Measurements from ENCODE around the gene NFILZ.

NFILZ gene

DNA sequence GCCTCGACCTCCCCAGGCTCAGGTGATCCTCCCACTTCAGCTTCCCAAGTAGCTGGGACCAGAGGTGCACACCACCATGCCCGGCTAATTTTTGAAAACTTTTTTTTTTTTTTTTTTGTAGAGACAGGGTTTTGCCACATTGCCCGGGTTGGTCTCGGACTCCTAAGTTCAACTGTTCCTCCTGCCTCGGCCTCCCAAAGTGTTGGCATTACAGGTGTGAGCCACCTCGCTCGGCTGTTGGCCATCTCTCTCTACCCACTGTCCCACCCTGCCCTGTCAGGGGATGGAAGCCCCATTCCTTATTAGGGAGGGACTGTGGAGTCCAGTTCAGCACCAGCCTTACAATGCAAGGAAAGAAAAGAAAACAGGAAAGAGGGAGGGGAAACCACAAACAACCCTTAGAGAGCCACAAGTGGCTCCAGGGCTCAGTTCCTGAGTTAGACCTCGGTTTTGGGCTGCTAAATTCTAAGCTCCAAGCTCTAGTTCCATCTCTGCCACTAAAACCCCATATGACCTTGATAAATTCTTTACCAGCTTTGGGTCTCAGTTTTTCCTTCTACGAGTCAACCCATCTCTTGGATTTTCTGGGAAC is 36.5 kb downstream of the NFILZ start:
- no peak overlapping the region for H3K4me2 ChIP-seq (ENCODE audit: low read length)
- no peak overlapping the region for H2AFZ ChIP-seq (ENCODE audit: low read depth, low read length)
- no peaks in the 10 kb centered on the region for H4K20me1 ChIP-seq (ENCODE audit: insufficient read depth, low read length)
- no peak overlapping the region for H3K27ac ChIP-seq (ENCODE audit: low read length)
- H3K4me1 ChIP-seq (ENCODE audit: low read length): no peaks in the 10 kb centered on the region
- H3K27me3 ChIP-seq (ENCODE audit: low read depth, low read length): peaks cover 4% of the 10 kb centered on the region; the same call in 1 of the 2 replicates
- TF ChIP-seq CTCF (IDR thresholded peaks at IDR 0.05; ENCODE audit: low read depth, low read length) (no peak), EZH2phosphoT487 (IDR thresholded peaks at IDR 0.05; ENCODE audit: low read depth) (no peak)
- H3K79me2 ChIP-seq (ENCODE audit: low read length): no peaks in the 10 kb centered on the region
- H3K36me3 ChIP-seq (replicated peaks; ENCODE audit: low read depth, low read length): no peaks in the 10 kb centered on the region
- no peak overlapping the region for H3K9ac ChIP-seq (ENCODE audit: low read length)
- H3K4me3 ChIP-seq (ENCODE audit: low read length): no peak overlapping the region
- H3K9me3 ChIP-seq (ENCODE audit: insufficient read depth, low read length): no peaks in the 10 kb centered on the region

DNA sequence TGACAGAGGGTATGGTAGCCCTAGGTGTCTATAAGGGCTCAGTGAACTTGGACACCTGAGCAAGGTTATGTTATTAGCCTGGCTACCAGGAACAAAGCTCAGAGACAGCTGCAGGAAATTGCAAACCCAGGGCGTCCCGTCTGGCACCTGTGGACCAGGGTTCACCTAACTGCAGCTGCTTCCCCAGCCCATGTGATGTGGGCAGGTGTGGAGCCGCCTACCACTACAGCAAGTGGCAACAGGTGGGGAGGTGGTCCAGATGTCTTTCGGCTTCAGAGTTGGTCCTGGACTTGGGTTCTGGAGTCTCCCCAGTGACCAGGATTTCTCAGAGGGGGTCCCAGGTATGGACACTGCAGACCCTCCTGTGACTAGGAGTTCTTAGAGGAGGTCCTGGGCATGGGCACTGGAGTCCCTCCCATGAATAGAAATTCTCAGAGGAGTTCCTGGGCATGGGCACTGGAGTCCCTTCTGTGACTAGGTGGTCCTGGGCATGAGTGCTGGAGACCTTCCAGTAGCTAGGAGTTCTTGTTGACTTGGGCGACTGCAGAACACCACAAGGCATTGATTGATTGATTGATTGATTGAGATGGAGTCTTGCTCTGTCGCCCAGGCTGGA is 43.0 kb downstream of the NFILZ start:
- Histone ChIP-seq H4K20me1 (ENCODE audit: insufficient read depth, low read length) (no peaks in the 10 kb centered on the region), H3K27ac (ENCODE audit: low read length) (no peak overlapping the region), H2AFZ (ENCODE audit: low read depth, low read length) (no peak overlapping the region), H3K4me1 (ENCODE audit: low read length) (no peaks in the 10 kb centered on the region), H3K27me3 (ENCODE audit: low read depth, low read length) (peaks cover 3% of the 10 kb centered on the region; the same call in 1 of the 2 replicates), H3K79me2 (ENCODE audit: low read length) (no peaks in the 10 kb centered on the region), H3K4me2 (ENCODE audit: low read length) (no peak overlapping the region), H3K9me3 (ENCODE audit: insufficient read depth, low read length) (no peaks in the 10 kb centered on the region), H3K9ac (ENCODE audit: low read length) (no peak overlapping the region), H3K36me3 (replicated peaks; ENCODE audit: low read depth, low read length) (no peaks in the 10 kb centered on the region), H3K4me3 (ENCODE audit: low read length) (no peak overlapping the region)
- TF ChIP-seq CTCF (IDR thresholded peaks at IDR 0.05; ENCODE audit: low read depth, low read length) (no peak), EZH2phosphoT487 (IDR thresholded peaks at IDR 0.05; ENCODE audit: low read depth) (no peak)

- TF ChIP-seq CTCF (IDR thresholded peaks at IDR 0.05; ENCODE audit: low read depth, low read length): no peak
- no peak for TF ChIP-seq EZH2phosphoT487 (IDR thresholded peaks at IDR 0.05; ENCODE audit: low read depth)
- H3K27ac ChIP-seq (ENCODE audit: low read length): no peak overlapping the region
Observed at GRCh38 chr19:8675066-8675465, 44.6 kb downstream of the NFILZ start.

DNA sequence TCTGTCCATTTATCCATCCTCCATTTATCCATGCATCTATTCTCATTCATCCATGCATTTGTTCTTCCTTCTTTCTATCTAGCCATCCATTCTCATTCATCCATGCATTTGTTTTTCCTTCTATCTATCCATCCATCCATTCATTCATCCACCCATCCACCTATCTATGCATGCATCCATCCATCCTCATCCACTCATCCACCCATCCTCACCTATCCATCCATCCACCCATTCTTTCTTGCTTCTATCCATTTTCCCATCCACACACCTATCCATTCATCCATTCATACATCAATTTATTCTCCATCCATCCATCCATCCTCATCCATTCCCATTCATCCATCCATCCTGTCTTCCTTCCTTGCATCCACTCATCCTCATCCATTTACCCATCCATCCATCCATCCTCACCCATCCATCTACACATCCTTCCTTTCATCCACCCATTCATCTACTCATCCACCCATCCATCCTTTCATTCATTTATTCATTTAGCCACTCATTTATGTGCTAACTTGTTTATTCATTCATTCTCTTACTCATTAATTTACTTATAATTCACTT is 47.9 kb downstream of the NFILZ start:
- Histone ChIP-seq H3K4me2 (ENCODE audit: low read length) (no peak overlapping the region), H2AFZ (ENCODE audit: low read depth, low read length) (no peak overlapping the region), H3K4me1 (ENCODE audit: low read length) (no peaks in the 10 kb centered on the region), H3K9me3 (ENCODE audit: insufficient read depth, low read length) (no peaks in the 10 kb centered on the region), H3K36me3 (replicated peaks; ENCODE audit: low read depth, low read length) (no peaks in the 10 kb centered on the region), H3K9ac (ENCODE audit: low read length) (no peak overlapping the region), H3K4me3 (ENCODE audit: low read length) (no peak overlapping the region), H4K20me1 (ENCODE audit: insufficient read depth, low read length) (no peaks in the 10 kb centered on the region), H3K27ac (ENCODE audit: low read length) (no peak overlapping the region), H3K27me3 (ENCODE audit: low read depth, low read length) (0 out of 2 replicates have a peak, but pooled peaks cover 3% of the 10 kb centered on the region), H3K79me2 (ENCODE audit: low read length) (no peaks in the 10 kb centered on the region)
- no peak for TF ChIP-seq CTCF (IDR thresholded peaks at IDR 0.05; ENCODE audit: low read depth, low read length)
- no peak for TF ChIP-seq EZH2phosphoT487 (IDR thresholded peaks at IDR 0.05; ENCODE audit: low read depth)

More at GRCh38 chr19:8675066-8675465, 44.6 kb downstream of the NFILZ start:
- no peak overlapping the region for H3K4me3 ChIP-seq (ENCODE audit: low read length)
- H3K9me3 ChIP-seq (ENCODE audit: insufficient read depth, low read length): no peaks in the 10 kb centered on the region
- no peaks in the 10 kb centered on the region for H4K20me1 ChIP-seq (ENCODE audit: insufficient read depth, low read length)
- 0 out of 2 replicates have a peak, but pooled peaks cover 3% of the 10 kb centered on the region for H3K27me3 ChIP-seq (ENCODE audit: low read depth, low read length)
- H2AFZ ChIP-seq (ENCODE audit: low read depth, low read length): no peak overlapping the region
- no peaks in the 10 kb centered on the region for H3K36me3 ChIP-seq (replicated peaks; ENCODE audit: low read depth, low read length)
- H3K9ac ChIP-seq (ENCODE audit: low read length): no peak overlapping the region
- H3K79me2 ChIP-seq (ENCODE audit: low read length): no peaks in the 10 kb centered on the region
- no peaks in the 10 kb centered on the region for H3K4me1 ChIP-seq (ENCODE audit: low read length)
- H3K4me2 ChIP-seq (ENCODE audit: low read length): no peak overlapping the region
